HepG2 (cell line): Measurements from ENCODE around the gene EIF4G3. TPM values are rescaled to one million over a fixed set of nuclear protein-coding genes. Genes with fewer than 3 reads are reported as not detected.

Source experiments
- ATAC-seq: fragments of 200-7000 bp; cut with Tn5 transposase; 3 replicates; pipeline ENCODE4 v1.9.1; 2020; ENCODE audit warnings: mild to moderate bottlenecking, moderate library complexity
- BruUV-seq: library from RNA; stranded (reverse); fragments of 400-500 nt; replicated peaks from 2 replicates; lab custom pipeline; 2021; lab: Mats Ljungman, UMichigan
- CTCF ChIA-PET: fragments of 300-600 bp; formaldehyde crosslinking; extraction: SDS; loops from one replicate; lab custom pipeline; 2021; ENCODE audit warnings: low total read pairs, inconsistent platforms, low intra/inter-chr PET ratio; lab: Yijun Ruan, JAX
- POLR2A ChIA-PET: fragments of 350-600 bp; sonication (Branson Sonifier 250); formaldehyde crosslinking; loops from one replicate; lab custom pipeline; 2020; ENCODE audit warnings: antibody characterized with exemption, inconsistent platforms; lab: Yijun Ruan, JAX
- DNase-seq: peaks from one replicate; pipeline ENCODE4 v3.0.0-alpha.2; 2015; ENCODE audit warnings: low spot score
- FAIRE-seq: peaks from 3 replicates; lab custom pipeline; 2011; peaks lifted over from hg19 to GRCh38; lab: Jason Lieb, UNC
- H2AFZ ChIP-seq: one replicate; pipeline ENCODE4 v1.6.1; 2011; ENCODE audit warnings: low read length, inconsistent platforms
- H3K27ac ChIP-seq: fragments of 300-600 bp; 3 replicates; pipeline ENCODE4 v1.8.0; 2011; ENCODE audit warnings: mixed run types, mild to moderate bottlenecking, mixed read lengths, low read length, inconsistent platforms; ENCODE audit not compliant: insufficient read depth; ENCODE audit errors: extremely low read length
- H3K27me3 ChIP-seq, 2 experiments: fragments of 200-600 bp in 1 of 2; 2 replicates in 1 of 2; 3 replicates in 1 of 2; pipeline versions ENCODE4 v1.6.0 to v1.8.0; 2011; ENCODE audit warnings: low read length in 2 of 2, mild to moderate bottlenecking in 2 of 2, moderate library complexity in 2 of 2, inconsistent platforms in 1 of 2; ENCODE audit not compliant: insufficient read depth in 2 of 2, control insufficient read depth in 1 of 2
- H3K36me3 ChIP-seq, 2 experiments: fragments of 200-600 bp in 1 of 2; replicated peaks in 1 of 2; 2 replicates in 1 of 2; 3 replicates in 1 of 2; pipeline versions ENCODE4 v1.5.1 to v1.8.0; 2011; ENCODE audit warnings: low read length in 2 of 2, inconsistent platforms in 1 of 2; ENCODE audit not compliant: insufficient read depth in 2 of 2, control insufficient read depth in 1 of 2
- H3K4me1 ChIP-seq: 2 replicates; pipeline ENCODE4 v1.5.1; 2012; ENCODE audit warnings: low read length, inconsistent platforms; ENCODE audit not compliant: insufficient read depth
- H3K4me2 ChIP-seq: 2 replicates; pipeline ENCODE4 v1.6.0; 2011; ENCODE audit warnings: low read depth, low read length, inconsistent platforms
- H3K4me3 ChIP-seq, 3 experiments: fragments of 200-600 bp in 1 of 3; sonication (generic), shearing (Covaris generic) in 1 of 3; replicated peaks in 1 of 3; 2 replicates each; pipeline ENCODE4 v1.5.1; 2011 to 2016; ENCODE audit warnings: low read length in 3 of 3, inconsistent platforms in 2 of 3, low read depth in 2 of 3, mild to moderate bottlenecking in 2 of 3, control low read depth in 1 of 3, mixed read lengths in 1 of 3; ENCODE audit not compliant: insufficient read depth in 1 of 3
- H3K79me2 ChIP-seq: one replicate; pipeline ENCODE4 v1.6.1; 2011; ENCODE audit warnings: low read length, inconsistent platforms; ENCODE audit not compliant: insufficient read depth
- H3K9ac ChIP-seq: 2 replicates; pipeline ENCODE4 v1.6.0; 2011; ENCODE audit warnings: mild to moderate bottlenecking, low read depth, low read length, inconsistent platforms; ENCODE audit not compliant: insufficient read depth
- H3K9me3 ChIP-seq: 2 replicates; pipeline ENCODE4 v1.5.1; 2012; ENCODE audit warnings: mild to moderate bottlenecking, low read length
- H4K20me1 ChIP-seq: 2 replicates; pipeline ENCODE4 v1.6.0; 2011; ENCODE audit warnings: inconsistent platforms, mild to moderate bottlenecking, low read length, moderate library complexity; ENCODE audit not compliant: insufficient read depth
- CHD4 ChIP-seq: fragments of 200-600 bp; sonication (generic); IDR thresholded peaks from 2 replicates; pipeline ENCODE4 v1.7.0; 2017; ENCODE audit warnings: mild to moderate bottlenecking, low read length, borderline replicate concordance
- ELF1 ChIP-seq: sonication (generic); formaldehyde crosslinking; IDR thresholded peaks from 2 replicates; pipeline ENCODE4 v1.4.0; 2020; ENCODE audit warnings: missing genetic modification reagents
- HMG20A ChIP-seq: IDR thresholded peaks from 2 replicates; pipeline ENCODE4 v1.6.1; 2016; ENCODE audit warnings: borderline replicate concordance
- ISL2 ChIP-seq: sonication (generic); formaldehyde crosslinking; IDR thresholded peaks from 2 replicates; pipeline ENCODE4 v1.5.0; 2020; ENCODE audit warnings: missing genetic modification reagents
- LCORL ChIP-seq, 2 experiments: fragments of 450-650 bp in 1 of 2; sonication (generic) in 1 of 2; formaldehyde crosslinking in 1 of 2; IDR thresholded peaks; 2 replicates each; pipeline versions ENCODE4 v1.5.0 to v1.6.1; 2017 to 2020; ENCODE audit warnings: antibody characterized with exemption in 1 of 2, missing genetic modification reagents in 1 of 2
- POLR2AphosphoS5 ChIP-seq: IDR thresholded peaks from 2 replicates; pipeline ENCODE4 v1.6.1; 2012; ENCODE audit warnings: low read depth, low read length
- SRSF9 ChIP-seq: fragments of 200-400 bp; formaldehyde crosslinking; IDR thresholded peaks from 2 replicates; pipeline ENCODE4 v1.6.1; 2018; ENCODE audit warnings: borderline replicate concordance, mild to moderate bottlenecking, low read depth, low read length; ENCODE audit not compliant: insufficient read depth, poor library complexity, severe bottlenecking
- TSC22D2 ChIP-seq: sonication (generic); formaldehyde crosslinking; IDR thresholded peaks from 2 replicates; pipeline ENCODE4 v1.5.1; 2020; ENCODE audit warnings: missing genetic modification reagents, mild to moderate bottlenecking, borderline replicate concordance
- ZBTB1 ChIP-seq: sonication (generic); formaldehyde crosslinking; IDR thresholded peaks from 2 replicates; pipeline ENCODE4 v1.4.0; 2020; ENCODE audit warnings: missing genetic modification reagents, borderline replicate concordance
- ZNF160 ChIP-seq: sonication (generic); formaldehyde crosslinking; IDR thresholded peaks from 2 replicates; pipeline ENCODE4 v1.8.0; 2022; ENCODE audit warnings: mild to moderate bottlenecking, inconsistent platforms, missing genetic modification reagents
- WGBS: methylation state at CpG from one replicate; pipeline ENCODE4 v1.1.6; 2017; ENCODE audit warnings: low lambda C conversion rate; 5-methylcytosine and 5-hydroxymethylcytosine counted together
- in situ Hi-C: cut with HindIII; loops from 2 replicates; pipeline ENCODE4 v1.10.0; 2017; ENCODE audit warnings: low pct_unique_long_range_greater_than_20kb; ENCODE audit not compliant: extremely low pct_ligation_motif_present
- intact Hi-C: fragments of 100-400 bp; cut with micrococcal nuclease; formaldehyde crosslinking; loops from one replicate; pipeline ENCODE4 v1.10.0; 2022; ENCODE audit not compliant: unreplicated experiment
- polyA plus RNA-seq, 8 experiments: library from polyadenylated mRNA; depleted of rRNA in 3 of 8; stranded (reverse) in 7 of 8; unstranded in 1 of 8; fragments of >200 nt; fragmentation: Illumina TruSeq in 4 of 8; extraction: Trizol in 4 of 8; gene quantifications; 2 replicates each; pipeline versions ENCODE4 v1.2.1 to v1.2.3, GENCODE V29; 2011 to 2016; ENCODE audit warnings: low read depth in 4 of 8, missing spikeins in 1 of 8, mixed read lengths in 1 of 8; ENCODE audit not compliant: insufficient read depth in 1 of 8
- total RNA-seq, 5 experiments: library from RNA; depleted of rRNA; stranded (reverse); fragments of >200 nt; fragmentation: Illumina TruSeq; extraction: Trizol; gene quantifications; 2 replicates each; pipeline ENCODE4 v1.2.3, GENCODE V29; 2016; ENCODE audit warnings: low read depth in 1 of 5

EIF4G3 gene
- total and polyA plus RNA-seq, 2 of the 13 experiments (the other 11 are each of a cell fraction or from before 2014, with no cell fraction given): 22.2 to 27.6 TPM

DNA sequence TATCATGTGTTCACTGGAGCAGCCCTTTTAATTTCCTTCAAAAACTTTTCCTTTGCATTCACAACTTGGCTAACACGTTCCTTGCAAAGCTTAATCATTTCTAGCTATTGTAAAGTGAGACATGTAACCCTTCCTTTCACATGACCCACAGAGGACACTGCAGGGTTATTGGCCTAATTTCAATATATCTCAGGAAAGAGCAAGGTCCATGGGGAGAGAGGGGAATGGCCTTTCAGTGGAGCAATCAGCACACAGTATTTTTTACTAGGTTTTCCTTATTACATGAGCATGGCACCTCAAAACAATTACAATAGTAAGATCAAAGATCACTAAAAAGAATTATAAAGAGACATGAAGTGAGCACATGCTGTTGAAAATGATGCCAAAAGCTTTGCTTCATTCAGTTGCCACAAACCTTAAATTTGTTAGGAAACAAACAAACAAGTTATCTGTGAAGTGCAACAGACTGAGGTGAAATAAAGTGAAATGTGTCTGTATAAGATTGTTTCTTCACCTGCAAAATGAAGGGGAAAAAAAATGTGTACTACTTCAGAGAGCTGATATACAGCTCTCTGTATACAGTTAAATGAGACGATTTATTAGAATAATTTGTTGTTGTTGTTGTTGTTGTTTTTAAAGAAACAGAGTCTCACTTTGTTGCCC, 61.5 kb downstream of the EIF4G3 start (continued):
- TF ChIP-seq LCORL (IDR thresholded peaks at IDR 0.05) (peak; percentile 36; the same call in 1 of the 2 replicates), LCORL (CRISPR knock-in tag; IDR thresholded peaks at IDR 0.05) (peak; percentile 21; the same call in 1 of the 2 replicates), HMG20A (CRISPR knock-in tag) (peak; percentile 53; the same call in 1 of the 2 replicates), ISL2 (CRISPR knock-in tag) (0 out of 2 replicates have a peak, but pooled peaks have one; percentile 31), ZNF160 (no peak), POLR2AphosphoS5 (no peak), CHD4 (peak; percentile 42; the same call in 1 of the 2 replicates)

DNA sequence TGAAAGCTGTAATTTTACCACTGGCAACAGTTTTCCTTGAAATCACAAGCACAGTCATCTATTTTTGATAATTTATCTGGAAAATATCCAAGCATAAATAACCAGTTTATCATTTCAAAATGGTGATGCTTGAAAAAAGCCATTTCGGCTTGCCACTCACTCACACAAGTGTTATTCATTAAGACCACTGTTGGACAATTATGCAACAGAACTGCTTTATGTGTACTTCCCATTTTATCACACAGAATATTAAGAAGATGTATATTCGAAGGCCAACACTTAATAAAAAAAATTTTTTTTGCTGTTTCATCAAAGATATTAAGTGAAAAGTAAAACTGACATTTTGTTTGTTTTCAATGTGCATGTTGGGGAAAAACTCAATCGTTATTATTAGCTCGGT, 62.3 kb downstream of the EIF4G3 start:
- no TSS peak for BruUV-seq
- H2AFZ ChIP-seq: no peak overlapping the region
- CTCF ChIA-PET: no interaction called here
- intact Hi-C loops: no loop called here
- H3K27me3 ChIP-seq: no peaks in the 10 kb centered on the region
- no peaks in the 10 kb centered on the region for H3K9me3 ChIP-seq
- no peaks in the 10 kb centered on the region; a peak in 1 of 5 replicates for H3K36me3 ChIP-seq
- ATAC-seq: no peak
- FAIRE-seq: no peak
- H3K4me2 ChIP-seq: peak overlapping the region; percentile 55
- no peak for DNase-seq
- H3K27ac ChIP-seq: peak overlapping the region; percentile 91
- peaks cover 65% of the 10 kb centered on the region for H3K4me1 ChIP-seq
- POLR2A ChIA-PET: interaction anchor here (0.6 to 1.0 kb wide), 2 partner anchors 328 to 407 kb away, joined by 3 read pairs; partner anchors contain the start of gene HP1BP3
- no peak overlapping the region for H3K4me3 ChIP-seq
- TF ChIP-seq ELF1 (CRISPR knock-in tag) (no peak), SRSF9 (no peak), ZBTB1 (CRISPR knock-in tag) (no peak), TSC22D2 (CRISPR knock-in tag) (no peak)
- peak overlapping the region; percentile 31 for H3K9ac ChIP-seq
- H4K20me1 ChIP-seq: no peaks in the 10 kb centered on the region
- in situ Hi-C loops: no loop called here
- peaks cover 12% of the 10 kb centered on the region for H3K79me2 ChIP-seq
- WGBS: 92% methylated on average over 4 of the region's 4 CpGs
